Sigmoid colon (tissue), 7 donors: ENCODE results near the gene EPB41L3. TPM values are rescaled to one million over a fixed set of nuclear protein-coding genes. Genes with fewer than 3 reads are reported as not detected.

Experiments used
- DNase-seq: peaks from one replicate; pipeline ENCODE4 v3.0.0-alpha.2; 2019
- H3K27ac ChIP-seq, 4 donors: fragments of 200-600 bp; sonication (generic); one replicate each; pipeline ENCODE4 v1.5.1; 2016 to 2019; ENCODE audit warnings: mild to moderate bottlenecking in 1 of 4
- H3K27me3 ChIP-seq, 3 donors: fragments of 200-600 bp; sonication (generic); one replicate each; pipeline ENCODE4 v1.5.1; 2019; ENCODE audit warnings: mild to moderate bottlenecking in 1 of 3
- H3K36me3 ChIP-seq, 4 donors: fragments of 200-600 bp; sonication (generic); one replicate each; pipeline ENCODE4 v1.5.1; 2016 to 2019
- H3K4me1 ChIP-seq, 4 donors: fragments of 200-600 bp; sonication (generic); one replicate each; pipeline ENCODE4 v1.5.1; 2017 to 2019
- H3K4me3 ChIP-seq, 4 donors: fragments of 200-600 bp; sonication (generic); one replicate each; pipeline ENCODE4 v1.5.1; 2017 to 2019; ENCODE audit warnings: mild to moderate bottlenecking in 2 of 4, moderate library complexity in 1 of 4
- H3K9me3 ChIP-seq, 4 donors: fragments of 200-600 bp in 3 of 4; sonication (generic) in 3 of 4; one replicate each; pipeline versions ENCODE4 v1.5.1 to v1.6.1; 2013 to 2019
- EP300 ChIP-seq, 4 donors: sonication (generic); formaldehyde crosslinking; IDR thresholded peaks; one replicate each; pipeline ENCODE4 v1.6.1; 2017; ENCODE audit warnings: antibody characterized with exemption in 4 of 4
- POLR2A ChIP-seq, 2 donors: fragments of 450-650 bp; IDR thresholded peaks; one replicate each; pipeline ENCODE4 v1.6.1; 2016; ENCODE audit warnings: antibody characterized with exemption in 2 of 2, mild to moderate bottlenecking in 2 of 2, moderate library complexity in 2 of 2
- POLR2AphosphoS5 ChIP-seq, 4 donors: sonication (generic); formaldehyde crosslinking; IDR thresholded peaks; one replicate each; pipeline ENCODE4 v1.6.1; 2017; ENCODE audit warnings: antibody characterized with exemption in 4 of 4
- WGBS, 2 donors: extraction: QIAGEN DNeasy Blood & Tissue Kit; methylation state at CpG; one replicate each; pipeline ENCODE4 v1.1.7; 2013; 5-methylcytosine and 5-hydroxymethylcytosine counted together
- intact Hi-C: fragments of 100-400 bp; cut with DNase I; formaldehyde crosslinking; loops from one replicate; pipeline ENCODE4 v1.15.1; 2023
- polyA plus RNA-seq, 3 donors: library from polyadenylated mRNA; stranded (reverse); fragments of 200-250 nt; gene quantifications; one replicate each; pipeline ENCODE4 v1.2.3, GENCODE V29; 2013
- total RNA-seq, 4 donors: library from RNA; depleted of rRNA; stranded (reverse); fragments of >200 nt; gene quantifications; one replicate each; pipeline ENCODE4 v1.1.0, GENCODE V29; 2016
- TF ChIP-seq, protein P1 (sequence below), 4 experiments: fragments of 450-650 bp in 3 of 4; fragments of 200-600 bp in 1 of 4; IDR thresholded peaks; one replicate each; pipeline ENCODE4 v1.5.1; 2016 to 2019; ENCODE audit warnings: antibody characterized with exemption in 4 of 4, mild to moderate bottlenecking in 3 of 4, moderate library complexity in 2 of 4
- donor health status: healthy with polysubstance abuse.
- donor health status: Bipolar disorder and iron deficiency.
- donor health status: healthy.

The EPB41L3 gene
- total and polyA plus RNA-seq, 7 donors = 26.1 to 156 (median 78.8) TPM

DNA sequence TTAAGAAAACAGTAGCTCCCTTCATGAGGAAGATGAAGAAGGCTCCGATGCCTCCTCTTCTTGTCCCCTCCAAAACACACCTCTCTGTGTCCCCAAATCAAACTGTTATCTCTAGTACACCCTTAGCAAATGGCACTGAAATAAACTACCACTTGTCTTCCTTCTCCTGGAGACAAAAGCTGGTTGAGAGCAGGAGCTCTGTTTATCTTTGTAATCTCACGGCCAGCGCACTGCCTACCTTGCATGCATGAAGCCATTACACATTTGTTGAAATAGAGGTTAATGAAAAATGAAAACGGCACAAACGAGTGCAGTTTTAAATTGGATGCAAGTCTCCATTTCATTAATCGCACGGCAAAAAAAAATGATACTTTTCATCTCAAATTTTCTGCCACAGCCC, 113.7 kb downstream of the EPB41L3 start:
- no peak for DNase-seq
- H3K36me3 ChIP-seq = peaks cover 0 to 22% (median 0%) of the 10 kb centered on the region in 4 donors
- H3K9me3 ChIP-seq = no peaks in the 10 kb centered on the region
- H3K27ac ChIP-seq = no peak overlapping the region
- 81 to 82% methylated on average over 7 of the region's 7 CpGs for WGBS, 2 donors
- intact Hi-C loops = no loop called here
- no peak overlapping the region for H3K4me3 ChIP-seq
- H3K27me3 ChIP-seq = no peaks in the 10 kb centered on the region
- no peaks in the 10 kb centered on the region for H3K4me1 ChIP-seq
- TF ChIP-seq, protein P1, sequence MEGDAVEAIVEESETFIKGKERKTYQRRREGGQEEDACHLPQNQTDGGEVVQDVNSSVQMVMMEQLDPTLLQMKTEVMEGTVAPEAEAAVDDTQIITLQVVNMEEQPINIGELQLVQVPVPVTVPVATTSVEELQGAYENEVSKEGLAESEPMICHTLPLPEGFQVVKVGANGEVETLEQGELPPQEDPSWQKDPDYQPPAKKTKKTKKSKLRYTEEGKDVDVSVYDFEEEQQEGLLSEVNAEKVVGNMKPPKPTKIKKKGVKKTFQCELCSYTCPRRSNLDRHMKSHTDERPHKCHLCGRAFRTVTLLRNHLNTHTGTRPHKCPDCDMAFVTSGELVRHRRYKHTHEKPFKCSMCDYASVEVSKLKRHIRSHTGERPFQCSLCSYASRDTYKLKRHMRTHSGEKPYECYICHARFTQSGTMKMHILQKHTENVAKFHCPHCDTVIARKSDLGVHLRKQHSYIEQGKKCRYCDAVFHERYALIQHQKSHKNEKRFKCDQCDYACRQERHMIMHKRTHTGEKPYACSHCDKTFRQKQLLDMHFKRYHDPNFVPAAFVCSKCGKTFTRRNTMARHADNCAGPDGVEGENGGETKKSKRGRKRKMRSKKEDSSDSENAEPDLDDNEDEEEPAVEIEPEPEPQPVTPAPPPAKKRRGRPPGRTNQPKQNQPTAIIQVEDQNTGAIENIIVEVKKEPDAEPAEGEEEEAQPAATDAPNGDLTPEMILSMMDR (IDR thresholded peaks at IDR 0.05) = no peak

DNA sequence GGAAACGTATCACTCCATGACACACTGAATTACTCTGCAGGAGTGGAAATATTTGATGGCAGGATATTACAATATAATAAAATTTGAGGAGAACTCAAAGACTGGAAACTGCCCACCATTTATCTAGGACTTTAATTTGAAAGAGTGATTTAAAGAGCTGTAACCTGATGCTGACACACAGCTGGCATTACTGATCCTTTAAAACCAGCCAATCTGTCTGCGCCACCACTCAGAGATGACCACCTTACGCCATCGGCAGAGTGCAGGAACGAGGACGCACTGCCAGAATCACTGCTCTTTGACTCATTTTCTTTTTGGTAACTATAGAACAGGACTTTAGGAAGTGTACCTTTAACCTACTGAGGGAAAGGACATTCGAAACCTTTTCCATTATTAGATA, 114.1 kb downstream of the EPB41L3 start:
- no peak for DNase-seq
- no peak for TF ChIP-seq EP300 (IDR thresholded peaks at IDR 0.05)
- no peak for TF ChIP-seq POLR2A (IDR thresholded peaks at IDR 0.05)
- TF ChIP-seq POLR2AphosphoS5 (IDR thresholded peaks at IDR 0.05) = no peak
- TF ChIP-seq, protein P1 (IDR thresholded peaks at IDR 0.05) = no peak
- Histone ChIP-seq H3K27me3 (no peaks in the 10 kb centered on the region), H3K27ac (no peak overlapping the region), H3K9me3 (no peaks in the 10 kb centered on the region), H3K36me3 (peaks cover 0 to 22% (median 0%) of the 10 kb centered on the region in 4 donors), H3K4me1 (no peaks in the 10 kb centered on the region), H3K4me3 (no peak overlapping the region)
- intact Hi-C loops = no loop called here
- 91 to 94% methylated on average over 7 of the region's 7 CpGs for WGBS, 2 donors

DNA sequence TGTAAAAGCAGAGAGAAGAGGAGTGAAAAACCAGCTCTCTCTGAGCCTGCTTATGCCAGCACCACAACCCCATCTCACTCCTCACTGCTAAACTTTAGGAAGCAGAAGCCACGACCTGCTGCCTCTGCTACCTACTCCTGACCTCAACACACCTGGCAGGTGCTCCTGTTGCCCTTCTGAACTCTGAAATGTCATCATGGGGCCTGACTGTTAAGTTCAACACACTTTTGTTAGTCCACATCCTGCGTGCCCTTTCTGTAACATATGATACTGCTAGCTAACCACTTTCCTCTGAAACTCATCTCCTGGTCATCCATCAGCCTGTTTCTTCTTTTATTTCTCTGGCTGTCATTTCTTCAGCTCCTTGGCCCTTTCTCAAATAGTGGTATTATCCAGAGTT, 118.1 kb downstream of the EPB41L3 start:
- peaks cover 0 to 35% (median 0%) of the 10 kb centered on the region in 4 donors for H3K36me3 ChIP-seq
- H3K4me1 ChIP-seq = no peaks in the 10 kb centered on the region
- no peak for TF ChIP-seq EP300 (IDR thresholded peaks at IDR 0.05)
- no peak for TF ChIP-seq POLR2AphosphoS5 (IDR thresholded peaks at IDR 0.05)
- TF ChIP-seq, protein P1 (IDR thresholded peaks at IDR 0.05) = no peak
- TF ChIP-seq POLR2A (IDR thresholded peaks at IDR 0.05) = no peak
- no peaks in the 10 kb centered on the region for H3K27me3 ChIP-seq
- no peaks in the 10 kb centered on the region for H3K9me3 ChIP-seq
- no peak overlapping the region for H3K4me3 ChIP-seq
- H3K27ac ChIP-seq = no peak overlapping the region
- DNase-seq = no peak
- 48 to 68% methylated on average over 2 of the region's 2 CpGs for WGBS, 2 donors
- intact Hi-C loops = loop anchor here (2.0 kb wide), 1 partner anchor 121 kb away; no protein-coding TSS in a partner anchor

DNA sequence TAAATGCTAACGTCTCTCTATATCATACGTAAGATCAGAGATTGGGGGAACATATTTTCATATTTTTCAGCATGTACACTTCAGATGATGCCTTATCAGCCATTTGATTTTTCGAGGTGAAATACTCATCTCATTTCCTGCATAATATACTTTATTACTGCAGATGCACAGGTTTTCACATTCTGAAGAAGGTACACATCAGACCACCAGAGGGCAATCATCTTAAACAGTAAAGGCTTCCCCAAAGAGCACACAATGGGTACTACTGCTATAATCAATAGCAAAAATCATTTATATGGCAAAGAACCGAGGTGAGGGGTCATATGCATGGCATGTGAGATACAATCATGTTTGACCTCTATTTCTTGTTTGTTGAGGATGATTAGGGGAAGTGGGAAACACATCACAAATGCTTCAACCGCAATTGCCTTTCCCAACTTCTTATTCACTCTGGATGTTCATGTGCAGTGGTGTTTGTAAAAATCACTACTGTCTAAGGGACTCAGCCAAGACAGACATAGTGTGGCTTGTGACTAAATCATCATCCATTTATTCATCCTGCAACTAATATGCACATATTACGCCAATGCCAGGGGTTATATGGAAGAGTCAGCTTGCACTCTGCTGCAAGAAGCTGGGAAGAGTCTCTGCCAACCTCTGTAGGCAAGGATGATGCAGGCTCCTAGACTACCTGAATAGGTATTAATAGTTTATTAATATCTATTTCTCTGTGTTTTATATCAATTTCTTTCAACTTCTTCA, 118.7 kb downstream of the EPB41L3 start:
- no peaks in the 10 kb centered on the region for H3K4me1 ChIP-seq
- no peaks in the 10 kb centered on the region for H3K27me3 ChIP-seq
- H3K27ac ChIP-seq = no peak overlapping the region
- WGBS, 2 donors = 67 to 69% methylated on average over 6 of the region's 6 CpGs
- no peak for DNase-seq
- no peak for TF ChIP-seq POLR2AphosphoS5 (IDR thresholded peaks at IDR 0.05)
- TF ChIP-seq, protein P1 (IDR thresholded peaks at IDR 0.05) = peak in 2 of 4 experiments; percentile 31 to 41
- H3K36me3 ChIP-seq = peaks cover 0 to 40% (median 0%) of the 10 kb centered on the region in 4 donors
- H3K9me3 ChIP-seq = no peaks in the 10 kb centered on the region
- intact Hi-C loops = loop anchor here (2.0 kb wide), 1 partner anchor 122 kb away; no protein-coding TSS in a partner anchor
- no peak overlapping the region for H3K4me3 ChIP-seq

DNA sequence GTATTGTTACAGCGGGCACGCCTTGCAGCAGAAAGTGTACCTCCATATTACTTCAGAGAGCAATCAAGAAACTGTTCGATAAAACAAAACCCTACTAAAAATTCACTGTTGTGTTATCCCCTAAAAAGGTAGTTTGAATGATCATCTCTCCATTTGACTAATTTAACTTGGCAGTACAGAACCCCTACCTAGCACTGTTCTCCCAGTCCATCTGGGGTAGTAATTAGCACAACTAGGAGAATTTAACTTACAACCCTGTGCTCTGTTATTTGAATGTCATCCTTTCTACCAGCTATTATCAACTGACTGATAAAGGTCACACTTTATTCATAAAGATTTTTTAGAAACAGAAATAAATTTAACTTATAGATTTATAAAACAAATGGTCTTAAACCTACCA, 121.2 kb downstream of the EPB41L3 start:
- Histone ChIP-seq H3K27me3 (no peaks in the 10 kb centered on the region), H3K4me3 (no peak overlapping the region), H3K4me1 (no peaks in the 10 kb centered on the region), H3K36me3 (peaks cover 0 to 63% (median 1%) of the 10 kb centered on the region in 4 donors), H3K9me3 (no peaks in the 10 kb centered on the region), H3K27ac (no peak overlapping the region)
- intact Hi-C loops = no loop called here
- no peak for TF ChIP-seq EP300 (IDR thresholded peaks at IDR 0.05)
- TF ChIP-seq, protein P1 (IDR thresholded peaks at IDR 0.05) = no peak
- TF ChIP-seq POLR2AphosphoS5 (IDR thresholded peaks at IDR 0.05) = no peak
- TF ChIP-seq POLR2A (IDR thresholded peaks at IDR 0.05) = no peak
- 96 to 98% methylated on average over 3 of the region's 3 CpGs for WGBS, 2 donors
- DNase-seq = no peak
